H1 (cell line): ENCODE data around the gene EXOC6. TPM values are rescaled to one million over a fixed set of nuclear protein-coding genes. Genes with fewer than 3 reads are reported as not detected.

Experiments
- CTCF ChIA-PET: fragments of 300-600 bp; sonication (Branson Sonifier 250); formaldehyde crosslinking; loops from one replicate; lab custom pipeline; 2021; ENCODE audit not compliant: partially characterized antibody; lab: Charles Lee
- POLR2A ChIA-PET: fragments of 300-600 bp; sonication (Branson Sonifier 250); formaldehyde crosslinking; loops from one replicate; lab custom pipeline; 2021; ENCODE audit warnings: inconsistent platforms; ENCODE audit not compliant: partially characterized antibody; lab: Charles Lee
- DNase-seq, 2 experiments: peaks; one replicate each; pipeline versions ENCODE4 v3.0.0 to v3.0.0-alpha.2; 2010 to 2022; ENCODE audit warnings: low spot score in 2 of 2, low read depth in 1 of 2, mixed read lengths in 1 of 2
- FAIRE-seq: peaks from 2 replicates; lab custom pipeline; 2011; peaks lifted over from hg19 to GRCh38; lab: Jason Lieb, UNC
- H2AFZ ChIP-seq: 2 replicates; pipeline ENCODE4 v1.8.1; 2012; ENCODE audit warnings: low read length, inconsistent platforms
- H2AK5ac ChIP-seq: 2 replicates; pipeline ENCODE4 v1.6.1; 2013; ENCODE audit warnings: low read depth, low read length
- H2BK120ac ChIP-seq: replicated peaks from 2 replicates; pipeline ENCODE3; 2013; ENCODE audit warnings: low read depth, low read length, inconsistent platforms
- H2BK12ac ChIP-seq: 2 replicates; pipeline ENCODE4 v1.6.1; 2013; ENCODE audit warnings: low read depth, low read length
- H2BK15ac ChIP-seq: 2 replicates; pipeline ENCODE4 v1.6.1; 2013; ENCODE audit warnings: low read length
- H2BK20ac ChIP-seq: 2 replicates; pipeline ENCODE4 v1.6.1; 2013; ENCODE audit warnings: low read length
- H2BK5ac ChIP-seq: 2 replicates; pipeline ENCODE4 v1.6.1; 2013; ENCODE audit warnings: low read depth, low read length
- H3K14ac ChIP-seq: 2 replicates; pipeline ENCODE4 v1.6.1; 2013; ENCODE audit warnings: inconsistent platforms; ENCODE audit not compliant: insufficient read length
- H3K18ac ChIP-seq: 2 replicates; pipeline ENCODE4 v1.6.1; 2013; ENCODE audit warnings: low read length; ENCODE audit errors: extremely low read depth
- H3K23ac ChIP-seq: 2 replicates; pipeline ENCODE4 v1.6.1; 2013; ENCODE audit warnings: inconsistent platforms; ENCODE audit not compliant: insufficient read length
- H3K23me2 ChIP-seq: 2 replicates; pipeline ENCODE4 v1.6.1; 2013; ENCODE audit warnings: low read depth, low read length
- H3K27ac ChIP-seq: 2 replicates; pipeline ENCODE4 v1.6.1; 2011; ENCODE audit warnings: low read depth, low read length, inconsistent platforms
- H3K27me3 ChIP-seq, 4 experiments: replicated peaks in 1 of 4; 1 replicate in 1 of 4; 2 replicates in 3 of 4; pipeline versions ENCODE4 v1.6.1 to v1.8.1; 2011 to 2013; ENCODE audit warnings: low read length in 3 of 4, mild to moderate bottlenecking in 3 of 4, inconsistent platforms in 2 of 4, mixed read lengths in 2 of 4, moderate library complexity in 1 of 4; ENCODE audit not compliant: control insufficient read depth in 3 of 4, insufficient read depth in 3 of 4; ENCODE audit errors: extremely low read depth in 1 of 4
- H3K36me3 ChIP-seq, 4 experiments: 2 replicates each; pipeline versions ENCODE4 v1.6.1 to v1.8.1; 2011 to 2013; ENCODE audit warnings: mild to moderate bottlenecking in 4 of 4, low read length in 3 of 4, moderate library complexity in 2 of 4, control low read depth in 1 of 4, inconsistent platforms in 1 of 4; ENCODE audit not compliant: insufficient read depth in 4 of 4, control insufficient read depth in 2 of 4
- H3K4ac ChIP-seq: replicated peaks from 2 replicates; pipeline ENCODE3; 2013; ENCODE audit warnings: low read length, low read depth, mixed read lengths, inconsistent platforms; ENCODE audit not compliant: insufficient read length
- H3K4me1 ChIP-seq, 4 experiments: replicated peaks in 1 of 4; 1 replicate in 1 of 4; 2 replicates in 3 of 4; pipeline versions ENCODE4 v1.6.1 to v1.8.1; 2011 to 2013; ENCODE audit warnings: low read length in 3 of 4, inconsistent platforms in 2 of 4, mixed read lengths in 1 of 4; ENCODE audit not compliant: insufficient read depth in 4 of 4, control insufficient read depth in 3 of 4
- H3K4me2 ChIP-seq, 2 experiments: 2 replicates each; pipeline versions ENCODE4 v1.6.1 to v1.8.1; 2011 to 2013; ENCODE audit warnings: low read depth in 2 of 2, low read length in 2 of 2, control low read depth in 1 of 2, inconsistent platforms in 1 of 2, mild to moderate bottlenecking in 1 of 2; ENCODE audit not compliant: insufficient read depth in 1 of 2
- H3K4me3 ChIP-seq, 4 experiments: fragments of 200-600, 300-600 bp in 1 of 4; sonication (generic), shearing (Covaris generic), sonication (Bioruptor Twin) in 1 of 4; 2 replicates each; pipeline versions ENCODE4 v1.5.1 to v1.8.1; 2011 to 2016; ENCODE audit warnings: low read length in 4 of 4, low read depth in 3 of 4, control low read depth in 2 of 4, inconsistent platforms in 2 of 4, mild to moderate bottlenecking in 2 of 4, mixed read lengths in 1 of 4, moderate library complexity in 1 of 4; ENCODE audit not compliant: insufficient read depth in 2 of 4; ENCODE audit errors: extremely low read depth in 1 of 4
- H3K56ac ChIP-seq: replicated peaks from 2 replicates; pipeline ENCODE3; 2013; ENCODE audit warnings: low read depth, mild to moderate bottlenecking, mixed read lengths, low read length, inconsistent platforms; ENCODE audit not compliant: insufficient read length
- H3K79me1 ChIP-seq: 2 replicates; pipeline ENCODE4 v1.6.1; 2013; ENCODE audit warnings: low read depth, low read length, control low read depth
- H3K79me2 ChIP-seq, 2 experiments: 2 replicates each; pipeline versions ENCODE4 v1.6.1 to v1.8.1; 2012 to 2013; ENCODE audit warnings: low read length in 2 of 2, mild to moderate bottlenecking in 2 of 2, inconsistent platforms in 1 of 2; ENCODE audit not compliant: insufficient read depth in 2 of 2, control insufficient read depth in 1 of 2
- H3K9ac ChIP-seq, 4 experiments: replicated peaks in 1 of 4; 1 replicate in 1 of 4; 2 replicates in 3 of 4; pipeline versions ENCODE4 v1.6.1 to v1.8.1; 2011 to 2013; ENCODE audit warnings: low read depth in 3 of 4, low read length in 3 of 4, control low read depth in 2 of 4, mild to moderate bottlenecking in 2 of 4, moderate library complexity in 2 of 4, inconsistent platforms in 1 of 4; ENCODE audit errors: extremely low read depth in 1 of 4
- H3K9me3 ChIP-seq, 2 experiments: 2 replicates each; pipeline versions ENCODE4 v1.6.1 to v1.8.1; 2012 to 2013; ENCODE audit warnings: mild to moderate bottlenecking in 2 of 2, moderate library complexity in 2 of 2, control low read depth in 1 of 2, inconsistent platforms in 1 of 2, low read depth in 1 of 2, low read length in 1 of 2, mixed read lengths in 1 of 2; ENCODE audit not compliant: insufficient read depth in 2 of 2
- H4K20me1 ChIP-seq, 2 experiments: replicated peaks in 1 of 2; 2 replicates each; pipeline versions ENCODE3 to v1.8.1; 2011 to 2013; ENCODE audit warnings: inconsistent platforms in 2 of 2, low read length in 2 of 2, mild to moderate bottlenecking in 1 of 2; ENCODE audit not compliant: insufficient read depth in 2 of 2, control insufficient read depth in 1 of 2
- H4K5ac ChIP-seq: 2 replicates; pipeline ENCODE4 v1.6.1; 2013; ENCODE audit warnings: low read length, low read depth, mixed read lengths, inconsistent platforms; ENCODE audit not compliant: insufficient read length
- H4K8ac ChIP-seq: 2 replicates; pipeline ENCODE4 v1.8.0; 2013; ENCODE audit warnings: mild to moderate bottlenecking, moderate library complexity, low read length, inconsistent platforms; ENCODE audit not compliant: insufficient read depth; ENCODE audit errors: extremely low read depth
- H4K91ac ChIP-seq: replicated peaks from 2 replicates; pipeline ENCODE3; 2013; ENCODE audit warnings: low read length, mixed read lengths, inconsistent platforms; ENCODE audit not compliant: insufficient read length
- CHD1 ChIP-seq: IDR thresholded peaks from 2 replicates; pipeline ENCODE4 v1.6.1; 2012; ENCODE audit warnings: low read depth, low read length, improper control_type of control experiment
- RAD21 ChIP-seq, 2 experiments: IDR thresholded peaks in 1 of 2; conservative IDR thresholded peaks in 1 of 2; 2 replicates each; pipeline ENCODE4 v1.6.1; 2011; ENCODE audit warnings: low read depth in 2 of 2, low read length in 2 of 2, improper control_type of control experiment in 1 of 2, inconsistent platforms in 1 of 2, mild to moderate bottlenecking in 1 of 2, moderate library complexity in 1 of 2
- WGBS, 2 experiments: shearing (Covaris generic) in 1 of 2; methylation state at CpG; one replicate each; pipeline versions ENCODE4 v1.1.6 to v1.1.7; 2013 to 2015; ENCODE audit warnings: low lambda C conversion rate in 2 of 2, mixed read lengths in 2 of 2, inconsistent platforms in 1 of 2, low coverage in 1 of 2, missing lambda C conversion rate in 1 of 2; ENCODE audit not compliant: insufficient replicate concordance in 2 of 2, insufficient coverage in 1 of 2, insufficient read length in 1 of 2; ENCODE audit errors: extremely low coverage in 1 of 2, missing lambda C conversion rate in 1 of 2; 5-methylcytosine and 5-hydroxymethylcytosine counted together
- polyA plus RNA-seq, 7 experiments: library from polyadenylated mRNA; depleted of rRNA in 3 of 7; stranded (reverse) in 5 of 7; unstranded in 2 of 7; fragments of >200 nt in 5 of 7; fragments of 200-250 nt in 2 of 7; gene quantifications; 1 replicate in 5 of 7; 2 replicates in 1 of 7; 4 replicates in 1 of 7; pipeline versions ENCODE4 v1.2.1 to v1.2.3, GENCODE V29; 2011 to 2013; ENCODE audit warnings: missing spikeins in 2 of 7, mixed read lengths in 2 of 7
- total RNA-seq: library from RNA; stranded (reverse); fragmentation: NEBNext Ultra II Directional; extraction: Animal tissue kit (Norgen Biotek cat#: 25700); gene quantifications from 2 replicates; pipeline ENCODE4 v1.2.1, GENCODE V29; 2021
- TF ChIP-seq, protein P1 (sequence below), 3 experiments: IDR thresholded peaks; 1 replicate in 2 of 3; 2 replicates in 1 of 3; pipeline versions ENCODE4 v1.5.1 to v1.6.1; 2011; ENCODE audit warnings: low read length in 3 of 3, mild to moderate bottlenecking in 3 of 3, inconsistent platforms in 2 of 3, low read depth in 1 of 3, moderate library complexity in 1 of 3; ENCODE audit not compliant: insufficient read depth in 1 of 3; ENCODE audit errors: control extremely low read depth in 1 of 3

EXOC6 gene
- total and polyA plus RNA-seq, 2 of the 8 experiments (the other 6 are each of a cell fraction or from before 2014, with no cell fraction given), result 1.7 to 4.5 TPM

DNA sequence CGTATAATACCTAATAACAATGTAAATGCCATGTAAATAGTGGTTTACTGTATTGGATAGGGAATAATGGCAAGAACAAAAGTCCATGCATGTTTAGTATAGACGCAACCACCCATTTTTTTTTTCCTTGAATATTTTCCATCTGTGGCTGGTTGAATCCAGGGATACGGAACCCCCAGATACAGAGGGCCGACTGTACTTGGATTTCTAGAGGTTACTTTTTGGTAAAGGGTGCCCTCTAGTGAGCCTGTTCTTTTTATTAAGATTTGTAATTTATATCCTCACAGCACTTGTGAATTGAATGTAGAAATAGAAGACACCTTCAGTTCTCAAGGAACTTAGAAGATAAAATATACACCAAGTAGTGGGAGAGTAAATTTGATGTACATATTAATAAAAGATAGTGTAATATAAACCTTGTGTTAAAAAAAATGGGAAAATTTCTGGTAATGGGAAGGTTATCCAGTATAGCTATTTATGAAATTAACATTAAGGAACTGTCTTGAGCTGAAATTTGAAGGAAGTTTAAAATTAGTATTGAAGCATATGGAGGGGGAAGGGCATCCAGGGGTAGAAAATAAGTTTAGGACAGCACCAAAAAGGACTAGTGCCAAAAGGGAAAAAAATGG is 32.0 kb downstream of the EXOC6 start:
- H3K18ac ChIP-seq, result no peak overlapping the region
- H3K9me3 ChIP-seq, result no peaks in the 10 kb centered on the region
- H2BK20ac ChIP-seq, result no peak overlapping the region
- no peaks in the 10 kb centered on the region for H3K79me1 ChIP-seq
- H4K20me1 ChIP-seq, result no peaks in the 10 kb centered on the region
- no peak overlapping the region for H3K56ac ChIP-seq
- no peak for FAIRE-seq
- no peak overlapping the region for H3K23ac ChIP-seq
- no peaks in the 10 kb centered on the region for H3K23me2 ChIP-seq
- H3K4me1 ChIP-seq, result no peaks in the 10 kb centered on the region
- no peak overlapping the region for H4K91ac ChIP-seq
- H3K27me3 ChIP-seq, result no peaks in the 10 kb centered on the region
- H2AK5ac ChIP-seq, result no peak overlapping the region
- H2BK120ac ChIP-seq, result no peak overlapping the region
- no peak for DNase-seq
- H3K9ac ChIP-seq, result no peak overlapping the region
- H4K5ac ChIP-seq, result no peak overlapping the region
- H3K27ac ChIP-seq, result no peak overlapping the region
- POLR2A ChIA-PET, result no interaction called here
- H3K79me2 ChIP-seq, result no peaks in the 10 kb centered on the region
- no peaks in the 10 kb centered on the region for H3K36me3 ChIP-seq
- no peak overlapping the region for H3K14ac ChIP-seq
- WGBS, 2 experiments, result 72% methylated on average over 4 of the region's 4 CpGs; no CpG with 5 or more reads in 1 of the 2 experiments
- no peak overlapping the region for H3K4me3 ChIP-seq
- CTCF ChIA-PET, result interaction anchor here (0.7 to 1.9 kb wide), 12 partner anchors 14 to 477 kb away, joined by 3 to 23 read pairs (median 3); no protein-coding TSS in a partner anchor
- TF ChIP-seq CHD1, result no peak
- TF ChIP-seq, protein P1, sequence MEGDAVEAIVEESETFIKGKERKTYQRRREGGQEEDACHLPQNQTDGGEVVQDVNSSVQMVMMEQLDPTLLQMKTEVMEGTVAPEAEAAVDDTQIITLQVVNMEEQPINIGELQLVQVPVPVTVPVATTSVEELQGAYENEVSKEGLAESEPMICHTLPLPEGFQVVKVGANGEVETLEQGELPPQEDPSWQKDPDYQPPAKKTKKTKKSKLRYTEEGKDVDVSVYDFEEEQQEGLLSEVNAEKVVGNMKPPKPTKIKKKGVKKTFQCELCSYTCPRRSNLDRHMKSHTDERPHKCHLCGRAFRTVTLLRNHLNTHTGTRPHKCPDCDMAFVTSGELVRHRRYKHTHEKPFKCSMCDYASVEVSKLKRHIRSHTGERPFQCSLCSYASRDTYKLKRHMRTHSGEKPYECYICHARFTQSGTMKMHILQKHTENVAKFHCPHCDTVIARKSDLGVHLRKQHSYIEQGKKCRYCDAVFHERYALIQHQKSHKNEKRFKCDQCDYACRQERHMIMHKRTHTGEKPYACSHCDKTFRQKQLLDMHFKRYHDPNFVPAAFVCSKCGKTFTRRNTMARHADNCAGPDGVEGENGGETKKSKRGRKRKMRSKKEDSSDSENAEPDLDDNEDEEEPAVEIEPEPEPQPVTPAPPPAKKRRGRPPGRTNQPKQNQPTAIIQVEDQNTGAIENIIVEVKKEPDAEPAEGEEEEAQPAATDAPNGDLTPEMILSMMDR (IDR thresholded peaks at IDR 0.05; ENCODE audit: control extremely low read depth in 1 of 3, insufficient read depth in 1 of 3, low read depth in 1 of 3, low read length in 3 of 3), result peak in 2 of 3 experiments; percentile 32 to 45; a peak in 2 of 4 replicates
- TF ChIP-seq RAD21 (IDR thresholded peaks at IDR 0.05 in 1 of 2, conservative IDR thresholded peaks at IDR 0.05 in 1 of 2; ENCODE audit: low read depth in 2 of 2, low read length in 2 of 2), result peak; percentile 73 to 76
- H3K4ac ChIP-seq, result no peak overlapping the region
- H2AFZ ChIP-seq, result no peak overlapping the region
- H3K4me2 ChIP-seq, result no peak overlapping the region
- no peak overlapping the region for H2BK5ac ChIP-seq
- no peak overlapping the region for H2BK15ac ChIP-seq
- no peak overlapping the region for H4K8ac ChIP-seq
- no peak overlapping the region for H2BK12ac ChIP-seq
